ENCODE results near the gene RHOXF1.
"Not testable (repeated sequence)": the region's sequence is repeated elsewhere in the genome, so short reads cannot be mapped to it uniquely, and the experiment has no call there.

DNA sequence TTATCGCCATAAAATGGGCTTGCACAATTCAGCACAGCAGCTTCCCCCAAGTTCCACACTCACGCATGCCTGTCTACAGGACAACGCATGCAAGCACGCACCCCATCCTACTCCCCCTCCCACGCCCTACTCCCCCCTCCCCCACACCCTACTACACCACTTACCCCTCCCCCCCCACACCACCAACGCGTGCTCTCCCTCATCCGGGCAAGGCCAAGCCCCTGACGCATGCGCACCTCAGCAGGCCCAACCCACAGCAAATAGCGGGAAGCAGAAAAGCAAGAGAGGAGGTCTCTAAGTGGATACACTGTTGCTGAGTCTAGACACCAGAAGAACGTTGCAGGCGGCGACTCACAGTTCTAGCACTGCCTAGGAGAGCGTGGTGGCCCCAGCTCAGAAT is 42.6 kb upstream of the RHOXF1 start, which contains the start of gene RHOXF2:
- TF ChIP-seq CTCF (IDR thresholded peaks at IDR 0.05 in 8 of 11, conservative IDR thresholded peaks at IDR 0.05 in 3 of 11); POLR2A (IDR thresholded peaks at IDR 0.05): not testable (repeated sequence)
